Gastroesophageal sphincter (tissue), 4 donors: ENCODE results near the gene BGLAP. TPM values are rescaled to one million over a fixed set of nuclear protein-coding genes. Genes with fewer than 3 reads are reported as not detected.

Experiments used
- ATAC-seq: fragments of 150-250 bp; one replicate; pipeline ENCODE4 v1.9.1; 2016; ENCODE audit warnings: mild to moderate bottlenecking, moderate library complexity
- H3K27ac ChIP-seq, 4 donors: fragments of 200-600 bp; sonication (generic) in 3 of 4; 1 replicate in 3 of 4; 2 replicates in 1 of 4; pipeline ENCODE4 v1.5.1; 2016 to 2019
- H3K27me3 ChIP-seq: fragments of 200-600 bp; sonication (generic); one replicate; pipeline ENCODE4 v1.5.1; 2019
- H3K36me3 ChIP-seq, 2 donors: fragments of 200-600 bp; sonication (generic); one replicate each; pipeline ENCODE4 v1.5.1; 2019; ENCODE audit warnings: control low read depth in 1 of 2
- H3K4me1 ChIP-seq, 3 donors: fragments of 200-600 bp; sonication (generic); 1 replicate in 2 of 3; 2 replicates in 1 of 3; pipeline ENCODE4 v1.5.1; 2016 to 2019; ENCODE audit warnings: control low read depth in 2 of 3
- H3K4me3 ChIP-seq, 2 donors: fragments of 200-600 bp; sonication (generic); one replicate each; pipeline ENCODE4 v1.5.1; 2019; ENCODE audit warnings: mild to moderate bottlenecking in 1 of 2, moderate library complexity in 1 of 2
- H3K9me3 ChIP-seq, 3 donors: fragments of 200-600 bp; sonication (generic); one replicate each; pipeline ENCODE4 v1.5.1; 2017 to 2019; ENCODE audit warnings: control low read depth in 2 of 3
- EP300 ChIP-seq: sonication (generic); formaldehyde crosslinking; IDR thresholded peaks from one replicate; pipeline ENCODE4 v1.6.1; 2017; ENCODE audit warnings: antibody characterized with exemption, mild to moderate bottlenecking
- POLR2A ChIP-seq, 2 donors: fragments of 450-650 bp; IDR thresholded peaks; one replicate each; pipeline ENCODE4 v1.6.1; 2017; ENCODE audit warnings: antibody characterized with exemption in 2 of 2, mild to moderate bottlenecking in 2 of 2, moderate library complexity in 1 of 2
- POLR2AphosphoS5 ChIP-seq: sonication (generic); formaldehyde crosslinking; IDR thresholded peaks from one replicate; pipeline ENCODE4 v1.6.1; 2017; ENCODE audit warnings: antibody characterized with exemption
- WGBS, 2 donors: methylation state at CpG; one replicate each; pipeline ENCODE4 v1.1.5; 2018; ENCODE audit warnings: low coverage in 1 of 2; 5-methylcytosine and 5-hydroxymethylcytosine counted together
- total RNA-seq, 4 donors: library from RNA; depleted of rRNA; stranded (reverse); fragments of >200 nt; gene quantifications; one replicate each; pipeline ENCODE4 v1.1.0, GENCODE V29; 2016
- TF ChIP-seq, protein P1 (sequence below), 4 experiments: fragments of 200-600 bp in 2 of 4; fragments of 450-650 bp in 2 of 4; sonication (generic) in 1 of 4; IDR thresholded peaks; one replicate each; pipeline ENCODE4 v1.5.1; 2017 to 2019; ENCODE audit warnings: antibody characterized with exemption in 4 of 4, mild to moderate bottlenecking in 2 of 4, moderate library complexity in 2 of 4

The BGLAP gene
- total RNA-seq, 4 donors from 2014 or later = 0.54 TPM; not detected in 3

DNA sequence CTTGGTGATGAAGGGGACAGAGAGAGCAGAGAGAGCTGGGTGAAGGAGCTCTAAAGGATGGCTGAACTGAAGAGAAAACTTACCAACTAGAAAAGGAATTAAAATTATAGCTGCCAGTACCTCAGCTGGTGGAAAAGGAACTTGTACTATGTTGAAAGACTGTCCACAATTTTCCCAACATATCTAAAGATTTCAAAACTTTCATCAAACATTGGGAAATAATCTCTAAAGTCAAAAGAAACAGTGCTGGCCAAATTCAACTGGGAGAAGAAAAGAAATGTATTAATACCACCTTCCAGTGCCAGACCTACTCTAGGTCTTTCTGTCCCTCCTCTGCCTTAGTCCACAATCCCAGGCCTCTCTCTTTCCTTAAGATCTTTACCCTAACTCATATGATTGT lies 34.5 kb downstream of the BGLAP start:
- Histone ChIP-seq H3K27me3 (no peaks in the 10 kb centered on the region), H3K9me3 (no peaks in the 10 kb centered on the region), H3K36me3 (peaks cover 0 to 85% of the 10 kb centered on the region in 2 donors), H3K4me1 (peaks cover 4 to 25% (median 6%) of the 10 kb centered on the region in 3 donors), H3K27ac (no peak overlapping the region), H3K4me3 (no peak overlapping the region)
- no peak for TF ChIP-seq POLR2A (IDR thresholded peaks at IDR 0.05)
- TF ChIP-seq EP300 = no peak
- TF ChIP-seq, protein P1, sequence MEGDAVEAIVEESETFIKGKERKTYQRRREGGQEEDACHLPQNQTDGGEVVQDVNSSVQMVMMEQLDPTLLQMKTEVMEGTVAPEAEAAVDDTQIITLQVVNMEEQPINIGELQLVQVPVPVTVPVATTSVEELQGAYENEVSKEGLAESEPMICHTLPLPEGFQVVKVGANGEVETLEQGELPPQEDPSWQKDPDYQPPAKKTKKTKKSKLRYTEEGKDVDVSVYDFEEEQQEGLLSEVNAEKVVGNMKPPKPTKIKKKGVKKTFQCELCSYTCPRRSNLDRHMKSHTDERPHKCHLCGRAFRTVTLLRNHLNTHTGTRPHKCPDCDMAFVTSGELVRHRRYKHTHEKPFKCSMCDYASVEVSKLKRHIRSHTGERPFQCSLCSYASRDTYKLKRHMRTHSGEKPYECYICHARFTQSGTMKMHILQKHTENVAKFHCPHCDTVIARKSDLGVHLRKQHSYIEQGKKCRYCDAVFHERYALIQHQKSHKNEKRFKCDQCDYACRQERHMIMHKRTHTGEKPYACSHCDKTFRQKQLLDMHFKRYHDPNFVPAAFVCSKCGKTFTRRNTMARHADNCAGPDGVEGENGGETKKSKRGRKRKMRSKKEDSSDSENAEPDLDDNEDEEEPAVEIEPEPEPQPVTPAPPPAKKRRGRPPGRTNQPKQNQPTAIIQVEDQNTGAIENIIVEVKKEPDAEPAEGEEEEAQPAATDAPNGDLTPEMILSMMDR (IDR thresholded peaks at IDR 0.05) = no peak
- no peak for TF ChIP-seq POLR2AphosphoS5
- ATAC-seq = no peak

DNA sequence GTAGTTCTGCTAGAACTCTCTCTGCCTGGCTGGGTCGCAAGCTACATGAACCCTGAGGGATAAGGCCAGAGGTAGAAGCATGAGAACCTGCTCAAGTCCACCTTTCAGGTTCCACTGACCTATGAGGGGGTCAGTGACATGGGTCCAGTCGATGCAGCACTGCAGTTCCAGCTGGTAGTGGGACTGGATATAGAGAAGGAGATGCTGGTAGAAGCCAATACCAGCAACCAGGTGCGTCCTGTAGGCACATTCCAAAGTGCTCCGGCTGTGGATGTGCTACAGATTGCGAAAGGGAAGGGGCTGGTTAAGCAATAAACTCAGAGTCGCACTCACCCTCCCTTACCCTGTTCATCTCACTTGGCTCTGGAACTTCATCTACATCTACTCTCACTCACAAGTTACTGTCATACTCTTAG lies 35.0 kb downstream of the BGLAP start:
- Histone ChIP-seq H3K9me3 (no peaks in the 10 kb centered on the region), H3K36me3 (peaks cover 0 to 80% of the 10 kb centered on the region in 2 donors), H3K4me1 (peaks cover 4 to 30% (median 10%) of the 10 kb centered on the region in 3 donors), H3K27ac (no peak overlapping the region), H3K4me3 (no peak overlapping the region), H3K27me3 (no peaks in the 10 kb centered on the region)
- TF ChIP-seq EP300 = no peak
- TF ChIP-seq POLR2AphosphoS5 = no peak
- TF ChIP-seq, protein P1 (IDR thresholded peaks at IDR 0.05) = no peak
- no peak for TF ChIP-seq POLR2A (IDR thresholded peaks at IDR 0.05)
- WGBS, 2 donors = 70 to 81% methylated on average over 4 to 6 of the region's 6 CpGs
- ATAC-seq = peak; percentile 52

DNA sequence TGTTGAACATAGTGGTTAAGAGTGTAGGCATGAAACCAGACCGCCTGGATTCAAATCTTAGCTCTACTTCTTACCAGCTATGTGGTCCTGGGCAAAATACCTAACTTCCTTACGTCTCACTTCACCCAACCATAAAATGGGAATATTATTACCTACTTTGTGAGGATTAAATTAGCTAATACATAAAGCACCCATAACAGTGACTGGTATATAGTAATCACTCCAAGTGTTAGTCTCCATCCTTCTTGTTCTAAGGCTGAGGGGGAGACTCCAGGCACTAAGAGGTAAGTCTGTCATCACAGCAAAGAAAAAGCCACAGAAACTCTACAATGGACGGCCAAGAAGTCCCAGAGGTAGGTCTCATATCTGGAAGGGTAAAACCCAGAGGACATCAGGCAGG lies 37.9 kb downstream of the BGLAP start:
- Histone ChIP-seq H3K4me3 (no peak overlapping the region), H3K27me3 (no peaks in the 10 kb centered on the region), H3K36me3 (peaks cover 0 to 52% of the 10 kb centered on the region in 2 donors), H3K9me3 (no peaks in the 10 kb centered on the region), H3K4me1 (peaks cover 4 to 44% (median 17%) of the 10 kb centered on the region in 3 donors), H3K27ac (no peak overlapping the region)
- TF ChIP-seq POLR2A (IDR thresholded peaks at IDR 0.05) (no peak), POLR2AphosphoS5 (no peak), EP300 (no peak)
- TF ChIP-seq, protein P1 (IDR thresholded peaks at IDR 0.05) = no peak
- ATAC-seq = no peak
- WGBS, 2 donors = 72 to 90% methylated on average over 1 to 3 of the region's 3 CpGs

DNA sequence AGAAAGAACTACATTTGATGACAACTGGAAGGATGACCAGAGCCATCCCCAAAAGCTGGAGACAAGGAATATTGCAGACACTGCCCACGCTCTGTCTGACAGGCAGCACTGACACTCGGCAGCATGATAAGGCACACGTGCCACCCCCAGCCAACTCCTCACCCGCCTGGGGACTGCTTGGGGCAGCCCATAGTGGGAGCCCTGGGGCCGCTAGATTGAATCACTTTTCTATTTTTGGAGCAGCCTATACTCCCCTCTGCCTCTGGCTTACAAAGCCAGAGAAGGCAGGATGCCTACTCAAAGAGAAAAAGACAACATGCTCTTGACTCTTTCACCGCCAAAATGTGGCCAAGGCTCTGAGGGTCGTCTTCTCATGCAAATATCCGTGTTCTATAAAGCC lies 39.3 kb downstream of the BGLAP start:
- no peak for TF ChIP-seq EP300
- TF ChIP-seq, protein P1 (IDR thresholded peaks at IDR 0.05) = no peak
- TF ChIP-seq POLR2AphosphoS5 = no peak
- no peak for TF ChIP-seq POLR2A (IDR thresholded peaks at IDR 0.05)
- H3K27ac ChIP-seq = no peak overlapping the region
- WGBS, 2 donors = 29 to 39% methylated on average over 4 to 8 of the region's 8 CpGs
- peaks cover 0 to 48% of the 10 kb centered on the region in 2 donors for H3K36me3 ChIP-seq
- H3K27me3 ChIP-seq = no peaks in the 10 kb centered on the region
- peaks cover 4 to 44% (median 17%) of the 10 kb centered on the region in 3 donors for H3K4me1 ChIP-seq
- ATAC-seq = no peak
- H3K4me3 ChIP-seq = peak overlapping the region in 1 of 2 donors; percentile 95
- no peaks in the 10 kb centered on the region for H3K9me3 ChIP-seq

DNA sequence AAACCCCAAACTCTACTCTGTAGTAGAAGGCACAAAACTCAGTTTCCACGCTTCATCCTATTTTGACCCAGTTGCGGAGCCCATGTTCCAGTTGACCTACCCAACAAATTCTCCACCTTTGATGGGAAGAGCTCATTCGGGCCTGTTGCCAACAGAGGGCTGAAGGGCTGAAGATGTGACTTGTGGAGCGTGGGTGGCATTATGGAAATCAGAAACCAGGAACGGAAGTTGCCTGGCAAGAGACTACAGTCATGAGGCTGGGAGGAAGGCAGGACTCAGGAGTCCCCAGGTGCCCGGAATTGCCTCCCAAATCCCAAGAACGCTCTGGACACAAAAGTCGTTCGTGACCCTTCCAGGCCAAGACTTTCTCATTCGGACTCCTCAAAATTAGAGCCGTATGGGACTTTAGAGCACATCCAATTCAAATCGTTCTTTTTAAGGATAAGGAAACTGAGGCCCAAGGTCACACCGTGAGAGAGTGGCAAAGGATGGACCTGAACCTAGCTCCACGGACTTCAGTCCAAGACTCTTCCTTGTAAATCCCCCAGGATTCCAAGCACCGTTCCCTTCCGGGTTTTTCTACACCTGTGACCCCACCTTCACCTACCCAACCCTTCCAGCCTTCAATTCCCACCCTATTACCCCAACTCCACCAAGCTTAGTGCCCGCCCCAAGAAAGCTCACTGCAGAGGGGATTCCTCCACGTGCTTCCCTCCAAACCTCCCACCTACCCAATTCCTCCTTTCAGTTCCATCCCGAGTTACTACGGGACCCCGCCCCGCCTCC lies 39.9 kb downstream of the BGLAP start:
- 0 to 7% methylated on average over 14 to 16 of the region's 22 CpGs for WGBS, 2 donors
- Histone ChIP-seq H3K27me3 (no peaks in the 10 kb centered on the region), H3K9me3 (no peaks in the 10 kb centered on the region), H3K27ac (peak overlapping the region; percentile 57 to 91 (median 91)), H3K4me3 (peak overlapping the region; percentile 82 to 95), H3K36me3 (peaks cover 0 to 45% of the 10 kb centered on the region in 2 donors), H3K4me1 (peaks cover 4 to 44% (median 17%) of the 10 kb centered on the region in 3 donors)
- TF ChIP-seq, protein P1 (IDR thresholded peaks at IDR 0.05) = no peak
- no peak for TF ChIP-seq POLR2AphosphoS5
- TF ChIP-seq EP300 = no peak
- TF ChIP-seq POLR2A (IDR thresholded peaks at IDR 0.05) = no peak
- ATAC-seq = peak; percentile 1
